ENCODE results near the gene SLC35A4. TPM values are rescaled to one million over a fixed set of nuclear protein-coding genes. Genes with fewer than 3 reads are reported as not detected.

SLC35A4 gene
- polyA plus RNA-seq, 1 donor (not counting 4 experiments of a cell fraction or from before 2014, with no cell fraction given): 63.1 TPM

GRCh38 chr5:140549237-140550144 is 15.1 kb upstream of the SLC35A4 start:
- Histone ChIP-seq H4K20me1 (ENCODE audit: control insufficient read depth, extremely low read depth, insufficient read depth, low read length) (no peaks in the 10 kb centered on the region), H3K27me3 (ENCODE audit: control insufficient read depth, extremely low read depth, insufficient read depth, low read length) (no peaks in the 10 kb centered on the region), H3K4me2 (ENCODE audit: control insufficient read depth, extremely low read depth, insufficient read depth, low read depth, low read length) (no peak overlapping the region), H3K9me3 (ENCODE audit: control insufficient read depth, low read depth, low read length) (no peaks in the 10 kb centered on the region), H3K9me1 (ENCODE audit: control insufficient read depth, extremely low read depth, insufficient read depth, low read length) (peaks cover 1% of the 10 kb centered on the region), H3K27ac (ENCODE audit: control insufficient read depth, insufficient read depth, low read length) (no peak overlapping the region), H3K36me3 (ENCODE audit: control insufficient read depth in 2 of 2, extremely low read depth in 1 of 2, insufficient read depth in 2 of 2, low read length in 2 of 2) (peaks cover 25 to 28% of the 10 kb centered on the region in 2 experiments), H3K4me1 (ENCODE audit: control insufficient read depth, extremely low read depth, insufficient read depth, low read length) (peaks cover 25% of the 10 kb centered on the region), H3K9ac (ENCODE audit: control insufficient read depth, extremely low read depth, insufficient read depth, low read length) (no peak overlapping the region), H3K4me3 (ENCODE audit: control insufficient read depth in 2 of 3, extremely low read depth in 1 of 3, insufficient read depth in 2 of 3, low read depth in 1 of 3, low read length in 3 of 3) (no peak overlapping the region), H3K79me2 (ENCODE audit: control insufficient read depth, insufficient read depth, low read length) (peaks cover 21% of the 10 kb centered on the region), H2AFZ (ENCODE audit: control insufficient read depth, low read length) (no peak overlapping the region)
- dilution Hi-C loops (cut with MboI; ENCODE audit: extremely low pct_ligation_motif_present, low sequenced_read_pairs): no loop called here
- no peak for DNase-seq (ENCODE audit: low read depth, low spot score)
- TF ChIP-seq CTCF (optimal IDR thresholded peaks at IDR 0.05 in 1 of 3, IDR thresholded peaks at IDR 0.05 in 1 of 3, conservative IDR thresholded peaks at IDR 0.05 in 1 of 3; ENCODE audit: extremely low read depth in 1 of 3, insufficient read depth in 2 of 3, low read length in 3 of 3) (no peak), EZH2 (IDR thresholded peaks at IDR 0.05; ENCODE audit: low read length) (no peak)
- FAIRE-seq: no peak

- H3K9ac ChIP-seq (ENCODE audit: control insufficient read depth, extremely low read depth, insufficient read depth, low read length): no peak overlapping the region
- H3K4me3 ChIP-seq (ENCODE audit: control insufficient read depth in 2 of 3, extremely low read depth in 1 of 3, insufficient read depth in 2 of 3, low read depth in 1 of 3, low read length in 3 of 3): no peak overlapping the region
- H2AFZ ChIP-seq (ENCODE audit: control insufficient read depth, low read length): no peak overlapping the region
- H4K20me1 ChIP-seq (ENCODE audit: control insufficient read depth, extremely low read depth, insufficient read depth, low read length): no peaks in the 10 kb centered on the region
- no peak overlapping the region for H3K4me2 ChIP-seq (ENCODE audit: control insufficient read depth, extremely low read depth, insufficient read depth, low read depth, low read length)
- FAIRE-seq (no peak), DNase-seq (ENCODE audit: low read depth, low spot score) (no peak)
- TF ChIP-seq EZH2 (IDR thresholded peaks at IDR 0.05; ENCODE audit: low read length) (no peak), CTCF (optimal IDR thresholded peaks at IDR 0.05 in 1 of 3, IDR thresholded peaks at IDR 0.05 in 1 of 3, conservative IDR thresholded peaks at IDR 0.05 in 1 of 3; ENCODE audit: extremely low read depth in 1 of 3, insufficient read depth in 2 of 3, low read length in 3 of 3) (no peak)
- H3K4me1 ChIP-seq (ENCODE audit: control insufficient read depth, extremely low read depth, insufficient read depth, low read length): peaks cover 29% of the 10 kb centered on the region
- dilution Hi-C loops (cut with MboI; ENCODE audit: extremely low pct_ligation_motif_present, low sequenced_read_pairs): no loop called here
- no peaks in the 10 kb centered on the region for H3K9me3 ChIP-seq (ENCODE audit: control insufficient read depth, low read depth, low read length)
- H3K9me1 ChIP-seq (ENCODE audit: control insufficient read depth, extremely low read depth, insufficient read depth, low read length): peaks cover 3% of the 10 kb centered on the region
- no peak overlapping the region for H3K27ac ChIP-seq (ENCODE audit: control insufficient read depth, insufficient read depth, low read length)
- H3K79me2 ChIP-seq (ENCODE audit: control insufficient read depth, insufficient read depth, low read length): peaks cover 28% of the 10 kb centered on the region
- H3K36me3 ChIP-seq (ENCODE audit: control insufficient read depth in 2 of 2, extremely low read depth in 1 of 2, insufficient read depth in 2 of 2, low read length in 2 of 2): peaks cover 22 to 24% of the 10 kb centered on the region in 2 experiments
- H3K27me3 ChIP-seq (ENCODE audit: control insufficient read depth, extremely low read depth, insufficient read depth, low read length): no peaks in the 10 kb centered on the region
Observed at GRCh38 chr5:140550147-140551079, 14.2 kb upstream of the SLC35A4 start.
